CD4-positive, alpha-beta T cell treated with Interleukin-6 at 100 ng/mL for 8 hours (primary cell): ENCODE results near the gene TSHZ1.

Source experiments
- DNase-seq: peaks from one replicate; pipeline ENCODE4 v3.0.0-alpha.2; 2020; ENCODE audit warnings: mixed read lengths, low spot score

The TSHZ1 gene

DNA sequence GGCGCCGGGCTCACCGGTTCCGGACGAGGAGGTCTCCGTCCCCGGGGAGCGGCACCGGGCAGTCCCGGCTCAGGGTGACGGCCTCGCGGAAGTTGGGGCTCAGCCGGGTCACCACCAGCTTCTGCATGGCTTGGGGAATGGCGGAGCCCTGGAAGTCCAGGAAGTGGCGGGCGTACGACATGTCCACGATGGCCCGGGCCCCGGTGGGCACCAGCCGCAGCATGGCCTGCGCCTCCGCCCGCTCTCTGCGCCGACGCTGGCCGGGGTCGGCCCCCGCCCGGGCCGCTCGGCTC lies 1.8 kb upstream of the TSHZ1 start:
- peak; percentile 10 for DNase-seq

DNA sequence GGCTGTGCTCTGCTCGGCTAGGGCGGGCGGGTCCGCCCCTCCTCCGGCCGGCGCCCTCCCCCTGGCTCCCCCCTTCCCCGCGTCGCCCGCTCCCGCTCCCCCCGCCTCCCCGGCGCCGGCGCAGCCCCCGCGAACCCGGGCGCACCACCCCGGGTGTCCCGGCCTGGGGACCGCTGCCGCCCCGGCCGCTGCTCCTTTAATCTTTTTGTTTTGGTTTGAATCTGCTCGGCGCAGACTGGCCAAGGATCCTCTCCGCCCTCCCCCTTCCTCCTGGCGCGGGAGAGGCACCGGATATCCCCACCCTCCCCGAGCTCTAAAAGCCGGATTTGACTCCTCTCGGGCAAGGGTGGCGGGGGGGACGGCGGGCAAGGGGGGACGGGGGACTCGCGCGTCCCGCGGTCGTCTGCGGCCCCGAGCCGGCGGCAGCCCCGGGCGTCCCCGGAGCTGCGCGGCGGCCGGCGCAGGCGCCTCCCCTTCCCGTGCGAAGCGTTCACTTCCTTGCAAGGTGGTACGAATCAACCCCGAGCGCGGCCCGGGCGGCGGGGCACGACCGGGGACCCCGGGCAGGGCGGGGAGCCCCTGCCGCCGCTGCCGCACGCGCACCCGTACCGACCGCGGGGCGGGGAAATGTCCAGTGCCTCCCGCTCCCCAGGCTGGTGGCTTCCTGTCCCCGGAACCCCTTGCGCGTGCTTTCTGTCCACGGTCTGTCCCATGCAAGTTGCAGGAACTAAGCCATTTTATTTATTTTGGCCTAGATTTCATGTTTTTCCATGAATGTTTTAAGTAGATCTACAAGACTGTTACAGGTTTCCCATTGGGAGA lies 1.3 kb upstream of the TSHZ1 start, which contains the start of gene PTGR3:
TSS of gene PTGR3 (minus strand) at position 11 of the 822 bp plus-strand sequence. CDS start 81 bp downstream, outside the sequence.
- DNase-seq: peak; percentile 78

DNA sequence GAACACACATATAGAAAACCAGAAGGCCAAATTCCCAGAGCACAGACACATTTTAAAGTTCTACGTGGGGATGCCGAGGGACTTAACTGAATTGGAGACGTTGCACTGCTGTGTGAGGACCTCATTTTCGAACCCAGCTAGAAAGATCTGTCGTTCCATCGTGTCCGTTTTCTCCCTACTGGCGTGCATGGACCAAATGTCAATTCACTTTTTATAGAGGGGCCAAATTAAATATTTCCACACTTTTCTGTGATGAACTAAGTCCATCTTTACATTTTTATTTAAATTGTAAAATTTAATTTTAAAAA lies 692 bp upstream of the TSHZ1 start:
- DNase-seq: no peak

DNA sequence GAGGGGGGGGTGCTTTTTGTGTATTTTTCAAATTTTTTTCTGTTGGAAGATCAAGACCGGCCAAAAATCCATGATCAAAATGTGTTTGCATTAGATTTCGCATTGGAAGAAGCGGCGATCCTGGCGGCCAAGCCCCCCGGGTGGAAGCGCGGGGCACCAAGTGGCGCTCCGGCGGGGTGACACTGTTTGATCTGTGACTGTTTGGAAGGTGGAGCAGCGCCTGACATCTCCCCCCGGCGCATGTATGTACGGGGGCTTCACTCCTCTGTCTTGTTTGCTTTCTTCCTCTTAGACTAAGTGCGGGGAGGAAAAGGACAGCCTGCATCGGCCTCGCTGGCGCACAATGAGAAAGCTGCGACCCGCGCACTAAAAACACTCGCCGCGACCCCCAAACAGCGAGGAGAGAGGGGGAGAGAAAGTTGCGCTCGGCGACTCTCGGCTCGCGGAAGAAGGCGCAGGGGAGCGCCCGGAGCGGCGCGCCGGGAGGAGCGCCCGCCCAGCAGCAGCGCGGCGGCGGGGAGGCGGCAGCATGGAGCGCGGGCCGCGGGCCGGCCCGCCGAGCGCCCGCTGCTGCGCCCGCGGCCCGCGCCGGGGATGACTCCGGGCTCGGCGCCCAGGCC lies 515 bp downstream of the TSHZ1 start:
- peak; percentile 8 for DNase-seq

DNA sequence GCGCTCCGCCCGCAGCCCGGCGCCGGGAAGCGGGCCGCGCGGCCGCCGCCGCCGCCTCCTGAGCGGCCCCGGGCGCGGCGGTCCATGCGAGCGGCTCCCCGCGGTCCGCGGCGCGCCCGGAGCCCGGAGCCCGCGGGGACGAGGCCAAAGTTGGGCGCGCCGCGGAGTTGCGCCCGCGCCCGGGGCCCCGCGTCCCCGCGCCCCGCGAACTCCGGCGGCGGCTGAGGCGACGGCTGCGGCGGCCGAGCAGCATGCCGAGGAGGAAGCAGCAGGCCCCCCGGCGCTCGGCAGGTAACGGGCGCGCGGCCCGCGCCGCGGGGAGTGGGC lies 992 bp downstream of the TSHZ1 start:
- no peak for DNase-seq

DNA sequence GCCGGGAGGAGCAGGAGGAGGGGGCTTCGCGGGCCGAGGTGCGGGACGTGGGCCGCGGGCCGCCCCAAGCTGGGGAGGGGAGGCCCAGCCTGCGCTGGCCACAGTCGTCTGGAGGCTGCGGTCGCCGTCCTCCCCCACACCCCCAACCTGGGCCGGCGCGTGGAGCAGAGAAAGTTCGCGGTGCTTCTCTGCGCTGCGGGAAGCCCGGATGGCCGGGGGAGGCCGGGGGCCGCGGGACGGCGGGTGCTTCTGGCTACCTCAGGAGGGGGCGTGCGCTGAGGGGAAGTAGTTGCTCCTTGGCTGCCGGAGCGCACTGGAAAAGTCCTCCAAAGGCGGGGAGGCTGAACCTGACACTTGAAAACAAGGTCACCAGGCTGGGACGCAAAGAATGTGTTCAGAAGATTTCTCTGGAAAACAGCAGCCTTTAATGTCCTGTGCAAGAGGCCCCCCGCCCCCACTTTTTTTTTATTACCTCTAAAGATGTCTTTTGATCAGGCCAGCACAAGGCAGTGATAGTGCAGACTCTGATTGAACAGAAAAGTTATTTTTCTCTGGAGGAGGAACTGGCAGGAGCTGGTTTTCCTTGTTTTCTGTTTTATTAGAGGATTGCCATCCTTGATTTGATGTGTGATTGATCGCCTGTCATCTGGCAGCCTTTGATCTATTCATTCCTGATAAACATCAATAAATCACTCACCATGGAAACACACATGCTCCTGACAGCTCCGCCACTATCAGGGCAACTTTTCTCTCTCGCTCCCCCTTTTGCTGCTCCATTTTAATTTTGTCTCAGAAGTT lies 1.6 kb downstream of the TSHZ1 start:
- DNase-seq: peak; percentile 5

DNA sequence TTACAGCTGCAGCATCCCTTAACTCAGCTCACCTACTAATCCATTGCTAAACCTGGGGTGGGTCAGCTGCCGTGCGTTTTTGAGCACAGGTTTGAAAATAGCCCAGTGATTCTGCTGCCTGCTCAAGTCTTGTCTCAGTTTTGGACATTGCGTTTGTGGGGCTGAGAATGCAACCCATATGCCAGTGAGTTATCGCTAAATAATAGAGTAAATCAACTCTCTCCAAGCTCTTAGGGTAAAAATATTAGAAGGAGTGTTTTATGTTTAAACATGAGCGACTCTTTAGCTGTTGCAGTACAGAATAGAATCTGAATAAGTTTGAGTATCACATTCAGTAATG lies 2.1 kb downstream of the TSHZ1 start:
- no peak for DNase-seq

DNA sequence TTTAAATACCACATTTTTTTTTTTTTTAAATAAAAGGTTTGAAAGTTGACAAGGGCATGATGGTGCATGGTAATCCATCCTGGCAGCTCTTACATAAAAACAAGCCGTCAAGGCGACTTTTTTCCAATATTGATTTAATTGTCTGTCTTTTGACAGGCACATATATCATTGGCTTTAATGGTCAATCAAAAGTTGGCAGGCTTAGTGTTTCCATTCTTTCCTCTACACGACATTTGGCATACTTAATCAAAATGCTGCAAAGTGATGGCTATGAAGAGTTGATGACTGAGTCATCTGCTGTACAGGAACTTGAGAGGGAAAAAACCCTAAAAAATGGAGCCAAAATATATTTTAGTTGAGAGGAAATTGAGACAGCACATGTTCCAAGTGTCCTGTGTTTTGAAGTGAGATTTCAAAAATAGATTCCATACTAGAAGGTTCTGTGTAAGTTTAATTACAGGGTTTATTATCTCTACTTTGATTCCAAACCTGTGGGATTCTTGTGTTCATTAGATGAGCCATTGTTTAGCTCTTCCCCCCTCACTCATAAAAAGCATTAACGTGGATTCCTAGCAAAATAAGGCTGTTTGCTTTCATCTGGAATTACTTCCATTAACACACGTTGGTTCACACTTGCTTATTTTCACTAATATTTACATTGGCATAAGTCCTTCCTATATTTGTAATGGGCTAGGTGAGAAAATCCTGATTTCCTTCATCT lies 3.2 kb downstream of the TSHZ1 start:
- no peak for DNase-seq

DNA sequence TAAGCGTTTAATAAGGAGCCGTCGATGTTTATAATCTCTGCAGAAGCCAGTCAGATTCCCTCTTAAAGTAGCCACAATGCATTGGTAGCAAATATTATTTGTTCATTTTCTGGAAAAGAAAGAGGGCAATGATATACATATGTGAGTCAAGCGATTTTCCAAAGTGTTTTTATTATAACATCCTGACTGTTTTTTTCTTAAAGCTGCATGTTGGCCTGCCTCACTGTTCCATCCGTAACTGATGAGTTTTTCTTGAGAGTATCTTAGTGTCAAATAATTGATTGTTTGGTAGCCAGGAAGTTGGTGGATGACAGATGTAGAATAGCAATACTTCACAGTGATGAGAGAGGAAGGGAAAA lies 3.7 kb downstream of the TSHZ1 start:
- DNase-seq: no peak

DNA sequence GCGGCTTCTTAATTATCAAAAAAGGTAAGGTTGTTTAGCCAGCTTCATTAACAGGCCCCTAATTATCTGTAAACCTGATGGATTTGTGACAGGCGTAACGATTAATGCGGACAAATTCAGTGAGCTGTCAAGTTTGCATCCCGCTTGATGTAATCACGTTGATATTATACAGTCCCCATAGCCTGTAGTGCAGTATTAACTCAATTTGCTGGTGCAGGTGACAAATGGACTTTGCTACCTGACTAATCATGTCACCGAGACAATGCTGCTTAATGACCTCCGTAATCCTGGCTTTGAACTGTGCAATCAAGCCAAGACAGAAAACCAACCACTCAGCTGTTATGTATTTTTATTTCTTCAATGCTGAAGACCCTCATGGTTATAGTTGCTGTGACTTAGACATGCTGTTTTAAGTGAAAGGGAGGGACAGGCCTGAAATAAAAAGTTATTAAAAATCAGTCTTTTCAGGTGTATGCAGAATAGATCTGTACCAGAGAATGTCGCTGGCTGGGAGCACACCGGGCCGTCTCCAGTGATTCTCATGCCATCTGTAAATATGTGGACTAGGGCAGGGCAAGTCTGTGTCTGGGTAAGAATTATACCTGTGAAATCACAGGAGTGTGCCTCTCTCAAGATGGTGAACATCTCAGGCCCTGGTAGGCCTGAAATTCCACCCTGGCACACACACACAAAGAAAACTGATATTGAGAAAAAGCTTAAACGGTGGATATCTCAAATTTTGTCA lies 4.3 kb downstream of the TSHZ1 start:
- no peak for DNase-seq

DNA sequence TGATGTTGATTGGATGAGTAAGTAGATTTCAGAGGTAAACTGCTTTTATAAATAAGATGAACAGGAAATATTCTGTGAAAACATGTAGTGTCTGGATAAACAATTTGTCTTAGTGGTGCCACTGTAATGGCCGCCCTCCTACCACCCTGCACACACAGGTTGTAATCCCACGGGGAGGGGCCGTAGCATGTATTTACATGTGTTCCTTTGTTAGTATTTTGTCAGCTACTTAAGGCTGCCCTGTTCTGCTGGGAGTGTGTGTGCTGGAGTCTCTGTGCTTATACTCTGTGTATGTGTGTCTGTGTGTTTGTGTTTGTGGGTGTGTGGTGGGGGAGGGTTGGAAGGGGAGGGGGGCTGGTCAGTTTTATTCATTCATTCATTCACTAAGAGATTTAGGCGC lies 5.1 kb downstream of the TSHZ1 start:
- no peak for DNase-seq

DNA sequence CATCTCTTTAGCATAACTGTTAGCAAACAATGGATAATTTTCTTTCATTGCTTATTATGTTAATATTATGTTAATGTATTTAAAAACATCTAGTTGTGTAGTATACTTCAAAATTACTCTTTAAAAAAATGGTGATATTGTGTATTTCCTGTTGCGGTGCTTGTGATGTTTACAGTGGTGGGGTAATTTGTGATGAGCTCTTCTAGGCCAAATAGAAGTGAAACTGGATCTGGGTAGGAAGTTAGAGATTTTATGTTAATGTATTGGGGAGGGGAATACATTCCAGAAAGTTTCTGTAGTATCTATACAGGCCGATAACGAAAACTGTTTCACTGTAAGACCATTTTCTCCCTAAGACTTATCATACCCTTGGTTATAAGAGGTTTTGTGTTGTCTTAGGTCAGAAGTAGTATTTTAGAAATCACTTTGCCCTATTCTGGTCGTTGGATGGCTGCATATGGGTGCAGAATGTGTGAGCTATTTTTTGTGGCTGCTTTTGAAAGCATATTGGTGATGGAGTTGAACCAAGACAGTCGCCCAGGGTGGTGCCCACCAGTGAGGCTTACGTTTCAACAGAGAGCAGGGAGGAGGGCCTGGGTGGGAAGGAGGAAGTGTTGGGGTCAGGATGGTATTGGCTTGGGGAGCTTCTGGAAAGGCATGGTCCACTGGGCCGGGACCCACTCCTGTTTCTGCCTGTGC lies 5.8 kb downstream of the TSHZ1 start:
- DNase-seq: peak; percentile 44

DNA sequence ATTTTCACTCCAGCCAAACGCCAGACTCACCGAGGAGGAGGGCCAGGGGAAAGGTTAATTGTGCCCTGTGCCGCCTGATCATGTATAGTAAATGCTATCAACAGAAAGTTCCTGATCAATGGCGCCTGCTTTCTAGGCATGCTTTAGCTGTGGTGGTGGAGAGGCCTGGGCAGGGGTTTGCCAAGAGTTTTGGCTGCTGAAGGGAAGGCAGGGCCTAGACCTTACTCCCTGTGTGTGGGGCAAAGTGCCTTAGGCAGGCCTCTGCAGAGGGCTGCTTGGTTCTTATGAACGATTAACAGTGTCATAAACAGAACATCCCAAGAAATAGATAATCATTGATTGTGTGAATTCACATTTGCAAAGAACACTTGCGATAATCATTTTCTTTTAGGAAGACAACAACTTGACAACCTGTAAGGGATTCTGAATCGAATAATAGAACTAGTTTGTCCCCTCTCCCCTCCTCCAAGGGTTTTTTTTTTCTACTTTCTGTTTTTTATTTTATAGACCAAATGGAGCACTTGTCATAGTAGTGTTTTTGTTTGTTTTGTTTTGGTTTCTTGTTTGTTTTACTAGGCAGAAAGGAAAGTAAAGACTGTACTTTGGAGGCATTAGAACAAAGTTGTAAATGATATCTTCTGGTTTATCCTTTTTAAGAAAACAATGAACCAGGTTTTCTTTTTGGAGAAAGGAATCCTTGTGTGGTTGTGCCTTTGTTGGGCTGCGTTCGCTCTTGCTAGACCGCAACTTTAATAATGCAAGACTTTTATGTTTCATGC lies 6.5 kb downstream of the TSHZ1 start:
- no peak for DNase-seq

DNA sequence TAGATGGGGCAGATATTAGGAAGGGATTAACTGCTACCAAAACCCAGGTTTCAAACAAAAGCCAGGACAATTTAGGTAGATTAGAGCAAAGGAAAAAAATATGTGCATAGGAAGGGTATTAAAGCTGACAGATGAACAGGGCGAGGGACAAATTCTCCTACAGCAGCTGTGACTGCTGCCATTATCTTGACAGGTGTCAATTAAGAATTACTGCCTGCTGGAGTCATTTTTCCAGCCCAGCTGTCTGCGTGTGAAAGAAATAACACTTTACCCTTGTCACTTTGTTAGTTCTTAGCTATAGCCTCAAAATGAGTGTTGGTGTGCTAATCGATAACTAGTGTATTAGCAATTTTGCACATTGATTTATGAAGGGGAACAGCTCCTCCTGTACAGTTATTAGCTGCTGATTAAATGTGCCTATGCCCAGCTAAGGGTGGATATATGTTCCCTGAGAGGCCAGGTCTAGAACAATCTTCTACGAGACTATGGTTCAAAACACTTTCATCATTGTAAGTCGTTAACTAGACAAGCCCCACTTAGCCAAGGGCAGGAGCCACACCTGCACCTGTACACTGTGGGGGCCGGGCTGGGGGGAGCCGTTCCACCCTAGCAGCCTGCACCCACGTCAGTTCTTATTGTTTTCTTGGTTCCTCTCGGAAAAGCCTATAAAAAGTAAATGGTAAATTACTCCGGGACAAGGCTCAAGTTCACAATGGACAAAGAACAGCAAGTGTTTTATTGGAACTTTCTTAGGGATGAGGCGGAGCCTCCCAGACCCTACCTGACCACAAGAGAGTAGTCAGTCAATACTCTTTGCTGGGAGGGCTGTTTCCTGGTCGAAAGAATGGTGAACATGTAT lies 7.7 kb downstream of the TSHZ1 start:
- DNase-seq: no peak

DNA sequence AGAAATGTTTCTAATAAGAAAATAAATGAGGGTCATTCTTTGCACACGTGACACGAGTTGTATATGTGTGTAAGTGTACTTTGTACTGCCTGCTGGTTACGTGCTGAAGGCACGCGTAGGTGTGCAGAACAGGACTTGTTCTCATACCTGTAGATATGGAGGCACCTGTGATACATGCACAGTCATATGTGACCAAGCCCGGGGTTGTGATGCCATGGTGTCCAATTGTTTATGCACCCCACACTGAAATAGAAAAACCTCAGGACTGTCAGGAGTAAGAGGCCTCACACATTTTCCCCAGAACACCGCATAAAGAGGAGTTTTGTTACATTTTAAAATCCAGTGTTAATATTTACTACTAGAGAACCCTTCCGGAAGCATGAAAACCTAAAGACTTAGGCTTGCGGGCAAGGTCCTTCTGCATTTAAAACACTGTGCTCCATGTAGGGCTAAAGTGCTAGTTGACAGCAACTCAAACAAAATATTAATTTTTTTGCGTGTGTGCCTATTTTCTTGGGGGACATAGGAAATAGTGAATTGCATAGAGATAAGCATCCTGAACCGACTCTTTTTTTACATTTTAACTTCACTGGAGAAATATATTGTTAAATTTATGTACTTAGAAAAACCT lies 9.3 kb downstream of the TSHZ1 start:
- no peak for DNase-seq

DNA sequence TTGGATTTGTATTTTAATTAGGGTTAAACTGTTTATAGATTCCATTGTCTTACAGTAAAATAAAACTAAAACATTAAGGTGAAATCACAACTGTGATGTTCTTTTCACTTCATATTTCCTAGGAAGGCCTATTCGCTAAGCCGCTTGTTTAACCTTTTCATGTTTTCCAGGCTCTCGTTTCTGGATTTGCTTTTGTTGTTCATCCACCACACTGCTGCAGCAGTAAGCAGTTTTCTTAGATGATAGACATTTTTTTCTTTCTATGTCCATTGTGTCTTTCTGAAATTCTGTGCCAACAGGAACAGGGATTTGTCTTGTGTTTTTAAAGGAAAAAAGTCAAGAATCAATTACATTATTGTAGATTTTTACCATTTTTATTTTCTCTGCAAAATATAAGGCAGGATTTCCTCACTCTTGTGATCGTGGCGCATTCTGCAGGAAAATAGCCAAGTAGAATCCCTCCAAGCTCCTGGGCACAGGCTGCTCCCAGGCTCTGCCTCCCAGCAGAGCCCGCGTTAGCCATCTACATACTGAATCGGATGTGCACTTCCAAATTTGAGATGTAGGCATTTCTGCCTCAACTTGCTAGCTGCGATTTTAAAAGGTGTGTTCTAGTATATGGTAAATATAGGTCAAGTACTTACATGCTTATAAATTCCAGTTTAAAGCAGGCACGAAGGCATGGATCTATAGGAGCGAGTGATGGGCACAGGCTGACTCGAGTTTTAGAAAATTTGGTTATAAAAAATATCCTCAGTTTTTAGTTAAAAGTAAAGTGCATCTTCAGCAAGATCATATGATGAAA lies 10.2 kb downstream of the TSHZ1 start:
- DNase-seq: no peak

DNA sequence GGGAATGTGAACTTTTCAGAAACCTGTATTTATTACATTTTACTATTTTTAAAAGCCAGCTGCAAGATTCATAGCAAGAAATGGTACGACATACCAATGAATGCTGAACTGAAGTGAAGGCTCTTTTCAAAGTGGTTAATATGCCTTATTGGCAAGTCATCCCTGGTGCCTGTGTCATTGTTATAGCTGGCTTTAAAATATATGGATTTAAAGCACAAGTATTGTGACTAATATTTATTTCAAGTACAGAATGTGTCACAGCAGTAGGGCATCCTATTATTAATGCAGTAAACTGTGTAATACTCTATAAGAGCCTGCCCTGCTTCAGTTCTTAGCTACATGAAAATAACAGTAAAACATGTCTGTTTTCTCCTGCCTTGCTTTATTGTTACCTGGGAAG lies 10.8 kb downstream of the TSHZ1 start:
- DNase-seq: no peak

DNA sequence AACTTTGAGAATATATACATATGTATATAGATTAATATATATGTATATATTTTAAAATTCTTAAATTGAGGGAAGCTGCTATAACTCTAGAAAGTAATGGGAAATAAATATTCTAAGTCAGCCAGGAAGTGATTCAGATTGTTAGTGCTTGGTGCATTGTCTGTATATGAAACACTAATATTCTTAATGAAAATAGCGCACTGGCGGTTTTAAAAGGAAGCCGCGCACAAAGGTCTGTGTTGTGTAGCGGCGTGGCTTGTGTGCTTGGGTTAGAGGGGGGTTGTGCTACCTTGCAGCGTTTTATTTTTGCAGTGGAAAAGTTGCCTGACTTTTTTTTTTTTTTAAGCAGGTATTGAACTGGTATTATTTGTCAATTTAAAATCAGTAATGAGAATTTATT lies 11.3 kb downstream of the TSHZ1 start:
- DNase-seq: no peak

DNA sequence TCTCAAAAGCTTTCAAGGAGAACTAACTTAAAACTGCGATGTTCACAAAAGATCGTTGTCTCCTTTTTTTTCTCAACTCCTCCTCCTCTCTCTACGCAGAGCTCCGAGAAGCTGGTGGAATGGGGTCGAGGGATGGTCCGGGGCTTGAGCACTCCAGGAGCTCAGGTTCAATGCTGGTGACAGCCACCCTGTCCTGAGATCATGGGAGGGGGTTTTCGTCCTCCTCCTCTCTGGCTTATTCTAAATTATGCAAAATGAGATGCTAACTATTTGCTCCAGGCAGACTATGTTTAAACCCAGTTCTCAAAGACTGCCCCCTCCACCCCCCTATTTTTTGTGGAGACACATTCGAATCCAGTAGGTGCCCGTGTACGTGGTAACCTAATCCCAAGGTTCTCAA lies 11.8 kb downstream of the TSHZ1 start:
- no peak for DNase-seq
